Esophagus squamous epithelium (tissue), 5 donors: ENCODE results near the gene ITIH2. TPM values are rescaled to one million over a fixed set of nuclear protein-coding genes. Genes with fewer than 3 reads are reported as not detected.
A peak's percentile ranks its signal among the peaks of the same experiment; 100 is the strongest.
"Not testable (repeated sequence)": the region's sequence is repeated elsewhere in the genome, so short reads cannot be mapped to it uniquely, and the experiment has no call there.

Experiments used
- DNase-seq: peaks from one replicate; lab custom pipeline; 2025; lab: John Stamatoyannopoulos, UW
- H3K27ac ChIP-seq, 4 donors: fragments of 200-600 bp; sonication (generic); one replicate each; pipeline ENCODE4 v1.5.1; 2016 to 2019; ENCODE audit warnings: mild to moderate bottlenecking in 1 of 4
- H3K27me3 ChIP-seq, 4 donors: fragments of 200-600 bp; sonication (generic); 1 replicate in 3 of 4; 2 replicates in 1 of 4; pipeline versions ENCODE4 v1.5.1 to v1.6.0; 2017 to 2021; ENCODE audit warnings: antibody characterized with exemption in 1 of 4
- H3K36me3 ChIP-seq, 3 donors: fragments of 200-600 bp; sonication (generic); one replicate each; pipeline ENCODE4 v1.5.1; 2016 to 2019
- H3K4me1 ChIP-seq, 3 donors: fragments of 200-600 bp; sonication (generic); one replicate each; pipeline ENCODE4 v1.5.1; 2017 to 2019
- H3K4me3 ChIP-seq, 4 donors: fragments of 200-600 bp; sonication (generic); 1 replicate in 3 of 4; 2 replicates in 1 of 4; pipeline ENCODE4 v1.5.1; 2016 to 2019; ENCODE audit warnings: mild to moderate bottlenecking in 2 of 4, moderate library complexity in 1 of 4
- H3K9me3 ChIP-seq, 3 donors: fragments of 200-600 bp; sonication (generic); one replicate each; pipeline ENCODE4 v1.5.1; 2016 to 2019
- POLR2A ChIP-seq, 4 donors: fragments of 450-650 bp; IDR thresholded peaks; one replicate each; pipeline ENCODE4 v1.6.1; 2017; ENCODE audit warnings: antibody characterized with exemption in 4 of 4, mild to moderate bottlenecking in 4 of 4, moderate library complexity in 3 of 4
- WGBS, 2 donors: methylation state at CpG; one replicate each; pipeline ENCODE4 v1.1.5; 2018; 5-methylcytosine and 5-hydroxymethylcytosine counted together
- intact Hi-C: fragments of 100-400 bp; cut with DNase I; formaldehyde crosslinking; loops from one replicate; pipeline ENCODE4 v1.15.0; 2022
- total RNA-seq, 4 donors: library from RNA; depleted of rRNA; stranded (reverse); fragments of >200 nt; gene quantifications; one replicate each; pipeline ENCODE4 v1.1.0, GENCODE V29; 2016
- TF ChIP-seq, protein P1 (sequence below), 6 experiments: fragments of 450-650 bp in 4 of 6; fragments of 200-600 bp in 2 of 6; sonication (generic) in 2 of 6; IDR thresholded peaks; one replicate each; pipeline ENCODE4 v1.5.1; 2016 to 2019; ENCODE audit warnings: antibody characterized with exemption in 6 of 6, mild to moderate bottlenecking in 4 of 6, moderate library complexity in 4 of 6
- donor health status: DM: yes; HTN: yes; CAD: no.

Gene ITIH2
- total RNA-seq, 4 donors from 2014 or later = not detected

- intact Hi-C loops = loop anchor here (5.0 kb wide), 1 partner anchor 160 kb away; no protein-coding TSS in a partner anchor
- Histone ChIP-seq H3K9me3 (peaks cover 0 to 16% (median 14%) of the 10 kb centered on the region in 3 donors), H3K27ac (no peak overlapping the region), H3K36me3 (no peaks in the 10 kb centered on the region), H3K27me3 (peaks cover 0 to 22% (median 0%) of the 10 kb centered on the region in 4 donors), H3K4me1 (peaks cover 0 to 8% (median 0%) of the 10 kb centered on the region in 3 donors), H3K4me3 (no peak overlapping the region)
- 17 to 23% methylated on average over 20 of the region's 20 CpGs for WGBS, 2 donors
- no peak for TF ChIP-seq POLR2A (IDR thresholded peaks at IDR 0.05)
- TF ChIP-seq, protein P1, sequence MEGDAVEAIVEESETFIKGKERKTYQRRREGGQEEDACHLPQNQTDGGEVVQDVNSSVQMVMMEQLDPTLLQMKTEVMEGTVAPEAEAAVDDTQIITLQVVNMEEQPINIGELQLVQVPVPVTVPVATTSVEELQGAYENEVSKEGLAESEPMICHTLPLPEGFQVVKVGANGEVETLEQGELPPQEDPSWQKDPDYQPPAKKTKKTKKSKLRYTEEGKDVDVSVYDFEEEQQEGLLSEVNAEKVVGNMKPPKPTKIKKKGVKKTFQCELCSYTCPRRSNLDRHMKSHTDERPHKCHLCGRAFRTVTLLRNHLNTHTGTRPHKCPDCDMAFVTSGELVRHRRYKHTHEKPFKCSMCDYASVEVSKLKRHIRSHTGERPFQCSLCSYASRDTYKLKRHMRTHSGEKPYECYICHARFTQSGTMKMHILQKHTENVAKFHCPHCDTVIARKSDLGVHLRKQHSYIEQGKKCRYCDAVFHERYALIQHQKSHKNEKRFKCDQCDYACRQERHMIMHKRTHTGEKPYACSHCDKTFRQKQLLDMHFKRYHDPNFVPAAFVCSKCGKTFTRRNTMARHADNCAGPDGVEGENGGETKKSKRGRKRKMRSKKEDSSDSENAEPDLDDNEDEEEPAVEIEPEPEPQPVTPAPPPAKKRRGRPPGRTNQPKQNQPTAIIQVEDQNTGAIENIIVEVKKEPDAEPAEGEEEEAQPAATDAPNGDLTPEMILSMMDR (IDR thresholded peaks at IDR 0.05) = peak; percentile 86 to 93 (median 89)
- peak; percentile 1 for DNase-seq
These were observed 15.7 kb upstream of the ITIH2 start for GRCh38 chr10:7687228-7687907.

- H3K4me1 ChIP-seq = peaks cover 0 to 8% (median 0%) of the 10 kb centered on the region in 3 donors
- intact Hi-C loops = loop anchor here (5.0 kb wide), 1 partner anchor 162 kb away; no protein-coding TSS in a partner anchor
- H3K4me3 ChIP-seq = no peak overlapping the region
- no peak for DNase-seq
- TF ChIP-seq, protein P1 (IDR thresholded peaks at IDR 0.05) = no peak
- no peak for TF ChIP-seq POLR2A (IDR thresholded peaks at IDR 0.05)
- no peak overlapping the region for H3K27ac ChIP-seq
- no peaks in the 10 kb centered on the region for H3K36me3 ChIP-seq
- peaks cover 0 to 21% (median 21%) of the 10 kb centered on the region in 3 donors for H3K9me3 ChIP-seq
- peaks cover 0 to 36% (median 0%) of the 10 kb centered on the region in 4 donors for H3K27me3 ChIP-seq
These were observed 13.5 kb upstream of the ITIH2 start for GRCh38 chr10:7689591-7689990.

GRCh38 chr10:7690885-7691597 is 12.1 kb upstream of the ITIH2 start:
- intact Hi-C loops, H3K4me3 ChIP-seq, H3K4me1 ChIP-seq, H3K36me3 ChIP-seq, H3K27ac ChIP-seq, DNase-seq: not testable (repeated sequence)
- Histone ChIP-seq H3K9me3 (peaks cover 0 to 21% (median 21%) of the 10 kb centered on the region in 3 donors), H3K27me3 (peaks cover 0 to 36% (median 0%) of the 10 kb centered on the region in 4 donors)
- WGBS, 2 donors = 43 to 59% methylated on average over 2 to 3 of the region's 3 CpGs

GRCh38 chr10:7692368-7692767 is 10.7 kb upstream of the ITIH2 start:
- H3K27ac ChIP-seq, H3K4me3 ChIP-seq, intact Hi-C loops, DNase-seq, H3K36me3 ChIP-seq, H3K4me1 ChIP-seq: not testable (repeated sequence)
- Histone ChIP-seq H3K9me3 (peaks cover 0 to 21% (median 21%) of the 10 kb centered on the region in 3 donors), H3K27me3 (peaks cover 0 to 36% (median 0%) of the 10 kb centered on the region in 4 donors)

GRCh38 chr10:7693194-7693593 is 9.9 kb upstream of the ITIH2 start:
- H3K4me3 ChIP-seq, H3K4me1 ChIP-seq, H3K27ac ChIP-seq, H3K36me3 ChIP-seq, DNase-seq, intact Hi-C loops: not testable (repeated sequence)
- Histone ChIP-seq H3K9me3 (peaks cover 0 to 21% (median 21%) of the 10 kb centered on the region in 3 donors), H3K27me3 (peaks cover 0 to 40% (median 0%) of the 10 kb centered on the region in 4 donors)

DNA sequence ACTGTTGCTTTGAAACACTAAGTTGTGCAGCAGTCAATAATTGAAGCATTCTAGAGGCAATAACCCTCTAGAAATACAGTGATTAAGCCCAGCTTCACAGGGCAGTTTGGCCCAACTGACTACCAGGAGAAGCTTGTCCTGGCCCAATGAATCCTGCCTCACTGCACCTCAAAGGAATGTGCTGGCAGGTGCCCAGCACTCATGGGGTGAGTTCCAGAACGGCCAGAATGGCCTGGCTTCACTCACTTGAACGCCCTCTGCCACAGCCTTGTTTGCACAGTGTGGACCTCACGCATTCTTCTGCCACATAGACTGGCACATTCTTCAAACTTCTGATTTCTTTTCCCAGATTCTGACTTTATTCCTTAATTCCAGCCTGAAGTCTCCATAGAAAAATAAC is 6.6 kb upstream of the ITIH2 start:
- H3K4me3 ChIP-seq = no peak overlapping the region

More for the DNA sequence above, 6.6 kb upstream of the ITIH2 start:
- H3K9me3 ChIP-seq = peaks cover 0 to 16% (median 13%) of the 10 kb centered on the region in 3 donors
- peaks cover 0 to 58% (median 0%) of the 10 kb centered on the region in 4 donors for H3K27me3 ChIP-seq
- H3K36me3 ChIP-seq = no peaks in the 10 kb centered on the region
- 63 to 73% methylated on average over 3 of the region's 3 CpGs for WGBS, 2 donors
- no peak for DNase-seq
- H3K4me1 ChIP-seq = no peaks in the 10 kb centered on the region
- intact Hi-C loops = no loop called here
- no peak overlapping the region for H3K27ac ChIP-seq
- no peak for TF ChIP-seq POLR2A (IDR thresholded peaks at IDR 0.05)
- TF ChIP-seq, protein P1 (IDR thresholded peaks at IDR 0.05) = no peak
